Measurements from ENCODE around the gene NRXN3. TPM values are rescaled to one million over a fixed set of nuclear protein-coding genes. Genes with fewer than 3 reads are reported as not detected.

The NRXN3 gene
- total RNA-seq, 1 experiment from 2014 or later: 0.80 TPM

GRCh38 chr14:78674820-78675219 lies 504.6 kb downstream of the NRXN3 start:
- no peaks in the 10 kb centered on the region for H3K36me3 ChIP-seq (replicated peaks; ENCODE audit: control insufficient read depth, insufficient read depth, low read length)
- DNase-seq: no peak
- H3K4me3 ChIP-seq (ENCODE audit: insufficient read depth, low read depth, low read length): no peak overlapping the region
- no peaks in the 10 kb centered on the region for H3K27me3 ChIP-seq (ENCODE audit: control insufficient read depth, insufficient read depth, low read length)

GRCh38 chr14:78683206-78683605 lies 513.0 kb downstream of the NRXN3 start:
- no peak for DNase-seq
- Histone ChIP-seq H3K27me3 (ENCODE audit: control insufficient read depth, insufficient read depth, low read length) (no peaks in the 10 kb centered on the region), H3K36me3 (replicated peaks; ENCODE audit: control insufficient read depth, insufficient read depth, low read length) (no peaks in the 10 kb centered on the region), H3K4me3 (ENCODE audit: insufficient read depth, low read depth, low read length) (no peak overlapping the region)

GRCh38 chr14:78683981-78684380 lies 513.8 kb downstream of the NRXN3 start:
- DNase-seq: no peak
- Histone ChIP-seq H3K27me3 (ENCODE audit: control insufficient read depth, insufficient read depth, low read length) (no peaks in the 10 kb centered on the region), H3K36me3 (replicated peaks; ENCODE audit: control insufficient read depth, insufficient read depth, low read length) (no peaks in the 10 kb centered on the region), H3K4me3 (ENCODE audit: insufficient read depth, low read depth, low read length) (no peak overlapping the region)

GRCh38 chr14:78688503-78688902 lies 518.3 kb downstream of the NRXN3 start:
- Histone ChIP-seq H3K36me3 (replicated peaks; ENCODE audit: control insufficient read depth, insufficient read depth, low read length) (no peaks in the 10 kb centered on the region), H3K4me3 (ENCODE audit: insufficient read depth, low read depth, low read length) (no peak overlapping the region), H3K27me3 (ENCODE audit: control insufficient read depth, insufficient read depth, low read length) (no peaks in the 10 kb centered on the region)
- DNase-seq: no peak

GRCh38 chr14:78690836-78691235 lies 520.7 kb downstream of the NRXN3 start:
- DNase-seq: no peak
- no peaks in the 10 kb centered on the region for H3K27me3 ChIP-seq (ENCODE audit: control insufficient read depth, insufficient read depth, low read length)
- H3K4me3 ChIP-seq (ENCODE audit: insufficient read depth, low read depth, low read length): no peak overlapping the region
- H3K36me3 ChIP-seq (replicated peaks; ENCODE audit: control insufficient read depth, insufficient read depth, low read length): no peaks in the 10 kb centered on the region

GRCh38 chr14:78697341-78697740 lies 527.2 kb downstream of the NRXN3 start:
- DNase-seq: peak; percentile 12

GRCh38 chr14:78698991-78699390 lies 528.8 kb downstream of the NRXN3 start:
- Histone ChIP-seq H3K36me3 (replicated peaks; ENCODE audit: control insufficient read depth, insufficient read depth, low read length) (no peaks in the 10 kb centered on the region), H3K27me3 (ENCODE audit: control insufficient read depth, insufficient read depth, low read length) (no peaks in the 10 kb centered on the region), H3K4me3 (ENCODE audit: insufficient read depth, low read depth, low read length) (no peak overlapping the region)
- DNase-seq: no peak

More at GRCh38 chr14:78697341-78697740, 527.2 kb downstream of the NRXN3 start:
- no peaks in the 10 kb centered on the region for H3K36me3 ChIP-seq (replicated peaks; ENCODE audit: control insufficient read depth, insufficient read depth, low read length)
- H3K27me3 ChIP-seq (ENCODE audit: control insufficient read depth, insufficient read depth, low read length): no peaks in the 10 kb centered on the region
- no peak overlapping the region for H3K4me3 ChIP-seq (ENCODE audit: insufficient read depth, low read depth, low read length)

GRCh38 chr14:78700236-78700635 lies 530.1 kb downstream of the NRXN3 start:
- no peak for DNase-seq
- Histone ChIP-seq H3K36me3 (replicated peaks; ENCODE audit: control insufficient read depth, insufficient read depth, low read length) (no peaks in the 10 kb centered on the region), H3K27me3 (ENCODE audit: control insufficient read depth, insufficient read depth, low read length) (no peaks in the 10 kb centered on the region), H3K4me3 (ENCODE audit: insufficient read depth, low read depth, low read length) (no peak overlapping the region)

- no peaks in the 10 kb centered on the region for H3K27me3 ChIP-seq (ENCODE audit: control insufficient read depth, insufficient read depth, low read length)
- H3K36me3 ChIP-seq (replicated peaks; ENCODE audit: control insufficient read depth, insufficient read depth, low read length): no peaks in the 10 kb centered on the region
- DNase-seq: no peak
- H3K4me3 ChIP-seq (ENCODE audit: insufficient read depth, low read depth, low read length): no peak overlapping the region
Measured at GRCh38 chr14:78701246-78701645, 531.1 kb downstream of the NRXN3 start.

GRCh38 chr14:78704965-78705364 lies 534.8 kb downstream of the NRXN3 start:
- Histone ChIP-seq H3K27me3 (ENCODE audit: control insufficient read depth, insufficient read depth, low read length) (no peaks in the 10 kb centered on the region), H3K4me3 (ENCODE audit: insufficient read depth, low read depth, low read length) (no peak overlapping the region), H3K36me3 (replicated peaks; ENCODE audit: control insufficient read depth, insufficient read depth, low read length) (no peaks in the 10 kb centered on the region)
- no peak for DNase-seq

- no peak for DNase-seq
- Histone ChIP-seq H3K27me3 (ENCODE audit: control insufficient read depth, insufficient read depth, low read length) (no peaks in the 10 kb centered on the region), H3K4me3 (ENCODE audit: insufficient read depth, low read depth, low read length) (no peak overlapping the region), H3K36me3 (replicated peaks; ENCODE audit: control insufficient read depth, insufficient read depth, low read length) (no peaks in the 10 kb centered on the region)
Measured at GRCh38 chr14:78705989-78706388, 535.8 kb downstream of the NRXN3 start.

GRCh38 chr14:78709795-78710557 lies 539.8 kb downstream of the NRXN3 start:
- H3K27me3 ChIP-seq (ENCODE audit: control insufficient read depth, insufficient read depth, low read length): no peaks in the 10 kb centered on the region
- H3K36me3 ChIP-seq (replicated peaks; ENCODE audit: control insufficient read depth, insufficient read depth, low read length): no peaks in the 10 kb centered on the region
- no peak for DNase-seq
- H3K4me3 ChIP-seq (ENCODE audit: insufficient read depth, low read depth, low read length): no peak overlapping the region

- H3K27me3 ChIP-seq (ENCODE audit: control insufficient read depth, insufficient read depth, low read length): no peaks in the 10 kb centered on the region
- H3K36me3 ChIP-seq (replicated peaks; ENCODE audit: control insufficient read depth, insufficient read depth, low read length): no peaks in the 10 kb centered on the region
- no peak for DNase-seq
- H3K4me3 ChIP-seq (ENCODE audit: insufficient read depth, low read depth, low read length): no peak overlapping the region
Measured at GRCh38 chr14:78710963-78711362, 540.8 kb downstream of the NRXN3 start.

GRCh38 chr14:78713716-78714115 lies 543.5 kb downstream of the NRXN3 start:
- no peak for DNase-seq
- H3K36me3 ChIP-seq (replicated peaks; ENCODE audit: control insufficient read depth, insufficient read depth, low read length): no peaks in the 10 kb centered on the region
- H3K27me3 ChIP-seq (ENCODE audit: control insufficient read depth, insufficient read depth, low read length): no peaks in the 10 kb centered on the region
- H3K4me3 ChIP-seq (ENCODE audit: insufficient read depth, low read depth, low read length): no peak overlapping the region

GRCh38 chr14:78714711-78715110 lies 544.5 kb downstream of the NRXN3 start:
- H3K27me3 ChIP-seq (ENCODE audit: control insufficient read depth, insufficient read depth, low read length): no peaks in the 10 kb centered on the region
- H3K4me3 ChIP-seq (ENCODE audit: insufficient read depth, low read depth, low read length): no peak overlapping the region
- no peaks in the 10 kb centered on the region for H3K36me3 ChIP-seq (replicated peaks; ENCODE audit: control insufficient read depth, insufficient read depth, low read length)
- no peak for DNase-seq
